SH-SY5Y (cell line): Measurements from ENCODE around the gene SAP30BP.

Source experiments
- GATA2 ChIP-seq: IDR thresholded peaks from 2 replicates; pipeline ENCODE4 v1.6.1; 2011; ENCODE audit warnings: mild to moderate bottlenecking, low read depth, low read length
- GATA3 ChIP-seq: IDR thresholded peaks from 2 replicates; pipeline ENCODE4 v1.6.1; 2011; ENCODE audit warnings: low read depth, mild to moderate bottlenecking, low read length, moderate library complexity

DNA sequence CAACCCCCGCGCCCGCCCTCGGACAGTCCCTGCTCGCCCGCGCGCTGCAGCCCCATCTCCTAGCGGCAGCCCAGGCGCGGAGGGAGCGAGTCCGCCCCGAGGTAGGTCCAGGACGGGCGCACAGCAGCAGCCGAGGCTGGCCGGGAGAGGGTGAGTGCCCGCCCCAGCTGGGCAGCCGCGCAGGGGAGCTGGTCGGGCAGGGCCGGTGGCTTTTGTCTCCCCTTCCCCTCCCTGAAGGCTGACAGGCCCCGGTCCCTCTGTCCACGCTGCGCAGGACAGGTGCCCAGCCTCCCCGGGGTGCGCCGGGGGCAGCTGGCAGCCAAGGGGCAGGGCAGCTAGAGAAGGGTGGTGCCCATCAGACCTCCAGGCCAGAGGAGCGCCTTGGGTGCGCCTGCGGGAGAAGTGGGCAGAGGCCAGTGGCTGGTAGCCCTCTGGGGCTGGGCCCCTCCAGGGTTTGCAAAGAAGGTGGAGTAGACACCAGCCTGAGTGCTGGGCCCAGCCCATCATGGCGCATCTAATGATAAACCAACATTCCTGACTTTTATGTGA, 54.4 kb downstream of the SAP30BP start:
- no peak for TF ChIP-seq GATA2
- no peak for TF ChIP-seq GATA3
